ENCODE results near the gene BMAL1.

Gene BMAL1

GRCh38 chr11:13286279-13286821 lies 8.8 kb downstream of the BMAL1 start:
- TF ChIP-seq TAF1 (IDR thresholded peaks at IDR 0.05; ENCODE audit: low read depth) (no peak), CREB1 (IDR thresholded peaks at IDR 0.05; ENCODE audit: low read depth) (no peak), YY1 (IDR thresholded peaks at IDR 0.05; ENCODE audit: low read depth) (no peak), ZBTB7A (IDR thresholded peaks at IDR 0.05; ENCODE audit: low read depth) (no peak), RAD21 (IDR thresholded peaks at IDR 0.05; ENCODE audit: low read depth) (no peak), USF1 (IDR thresholded peaks at IDR 0.05) (no peak), EP300 (IDR thresholded peaks at IDR 0.05; ENCODE audit: borderline replicate concordance) (no peak), NFIC (IDR thresholded peaks at IDR 0.05) (no peak), FOXM1 (IDR thresholded peaks at IDR 0.05; ENCODE audit: borderline replicate concordance, low read depth) (no peak), CEBPB (IDR thresholded peaks at IDR 0.05) (no peak), REST (IDR thresholded peaks at IDR 0.05; ENCODE audit: low read depth) (no peak), EGR1 (IDR thresholded peaks at IDR 0.05) (no peak), TCF12 (IDR thresholded peaks at IDR 0.05; ENCODE audit: low read depth) (no peak)
- TF ChIP-seq, protein P1, sequence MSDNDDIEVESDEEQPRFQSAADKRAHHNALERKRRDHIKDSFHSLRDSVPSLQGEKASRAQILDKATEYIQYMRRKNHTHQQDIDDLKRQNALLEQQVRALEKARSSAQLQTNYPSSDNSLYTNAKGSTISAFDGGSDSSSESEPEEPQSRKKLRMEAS (IDR thresholded peaks at IDR 0.05) = no peak

DNA sequence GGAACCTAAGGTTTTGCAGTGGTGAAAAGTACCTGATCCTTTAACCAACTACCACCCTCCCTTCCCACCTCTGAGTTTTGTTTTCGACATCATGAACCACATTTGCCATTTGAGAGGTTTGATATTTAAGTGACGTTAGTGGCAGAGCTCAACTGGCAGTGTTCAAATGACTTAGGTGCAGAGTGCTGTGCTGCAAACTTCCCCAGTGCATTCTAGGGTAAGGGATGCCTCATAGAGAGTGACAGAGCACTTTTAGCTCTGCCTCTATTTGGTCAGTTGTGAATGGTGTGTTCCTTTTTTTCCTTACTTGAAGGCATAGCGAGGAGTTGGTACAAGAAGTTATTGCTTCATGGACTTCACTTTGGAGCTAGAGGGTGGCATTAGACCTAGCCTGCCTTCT lies 9.4 kb downstream of the BMAL1 start:
- TF ChIP-seq, protein P1 (IDR thresholded peaks at IDR 0.05) = no peak
- no peak for TF ChIP-seq RAD21 (IDR thresholded peaks at IDR 0.05; ENCODE audit: low read depth)

- TF ChIP-seq TEAD4 (IDR thresholded peaks at IDR 0.05) = no peak
- no peak for TF ChIP-seq RAD21 (IDR thresholded peaks at IDR 0.05; ENCODE audit: low read depth)
- TF ChIP-seq EGR1 (IDR thresholded peaks at IDR 0.05) = no peak
- TF ChIP-seq CREB1 (IDR thresholded peaks at IDR 0.05; ENCODE audit: low read depth) = no peak
- no peak for TF ChIP-seq YY1 (IDR thresholded peaks at IDR 0.05; ENCODE audit: low read depth)
- no peak for TF ChIP-seq TAF1 (IDR thresholded peaks at IDR 0.05; ENCODE audit: low read depth)
These were observed 10.1 kb downstream of the BMAL1 start for GRCh38 chr11:13287681-13288080.

DNA sequence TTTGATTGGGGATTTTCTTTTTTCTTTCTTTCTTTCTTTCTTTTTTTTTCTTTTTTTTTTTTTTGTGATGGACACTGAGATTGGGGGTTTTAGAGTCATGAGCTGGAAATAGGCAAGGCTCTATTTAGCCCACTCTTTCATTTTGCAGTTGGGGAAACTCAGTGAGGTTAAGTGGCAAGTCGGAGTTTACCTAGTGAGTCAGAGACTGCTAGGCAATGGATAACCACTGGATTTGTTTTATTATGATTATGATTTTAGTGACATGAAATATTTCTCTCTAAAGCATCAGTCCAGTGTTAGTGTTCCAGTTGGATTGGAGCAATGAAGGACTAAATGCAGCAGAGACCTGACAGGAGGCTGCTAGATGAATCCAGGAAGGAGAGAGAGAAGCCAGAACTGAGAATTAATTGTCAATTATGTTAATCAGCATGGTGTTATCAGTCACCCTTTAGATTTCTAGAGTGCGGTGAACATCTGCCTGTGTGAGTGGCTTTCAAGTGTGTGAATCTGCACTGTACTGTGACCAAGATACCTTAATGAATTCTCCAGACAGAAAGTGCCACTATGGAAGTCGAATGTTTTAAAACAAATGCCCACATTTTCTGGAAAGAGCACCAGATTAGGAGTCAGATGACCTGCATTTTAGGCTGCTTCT lies 10.9 kb downstream of the BMAL1 start:
- TF ChIP-seq USF1 (IDR thresholded peaks at IDR 0.05) (no peak), ZBTB7A (IDR thresholded peaks at IDR 0.05; ENCODE audit: low read depth) (no peak), FOXM1 (IDR thresholded peaks at IDR 0.05; ENCODE audit: borderline replicate concordance, low read depth) (no peak), EGR1 (IDR thresholded peaks at IDR 0.05) (no peak), NFIC (IDR thresholded peaks at IDR 0.05) (no peak), EP300 (IDR thresholded peaks at IDR 0.05; ENCODE audit: borderline replicate concordance) (no peak), CEBPB (IDR thresholded peaks at IDR 0.05) (no peak), YY1 (IDR thresholded peaks at IDR 0.05; ENCODE audit: low read depth) (no peak), TEAD4 (IDR thresholded peaks at IDR 0.05) (no peak)

- TF ChIP-seq REST (IDR thresholded peaks at IDR 0.05; ENCODE audit: low read depth) = peak; percentile 85
- TF ChIP-seq YY1 (IDR thresholded peaks at IDR 0.05; ENCODE audit: low read depth) = no peak
These were observed 11.5 kb downstream of the BMAL1 start for GRCh38 chr11:13289081-13289480.

- TF ChIP-seq RAD21 (IDR thresholded peaks at IDR 0.05; ENCODE audit: low read depth) (no peak), TEAD4 (IDR thresholded peaks at IDR 0.05) (no peak), NFIC (IDR thresholded peaks at IDR 0.05) (no peak), EGR1 (IDR thresholded peaks at IDR 0.05) (no peak), FOXM1 (IDR thresholded peaks at IDR 0.05; ENCODE audit: borderline replicate concordance, low read depth) (no peak), EP300 (IDR thresholded peaks at IDR 0.05; ENCODE audit: borderline replicate concordance) (no peak), TAF1 (IDR thresholded peaks at IDR 0.05; ENCODE audit: low read depth) (no peak), CEBPB (IDR thresholded peaks at IDR 0.05) (no peak), TCF12 (IDR thresholded peaks at IDR 0.05; ENCODE audit: low read depth) (no peak)
- TF ChIP-seq, protein P1 (IDR thresholded peaks at IDR 0.05) = no peak
These were observed 12.8 kb downstream of the BMAL1 start for GRCh38 chr11:13290221-13290980.
